HepG2 (cell line): ENCODE data around the gene MAP3K2. TPM values are rescaled to one million over a fixed set of nuclear protein-coding genes. Genes with fewer than 3 reads are reported as not detected.
A peak's percentile ranks its signal among the peaks of the same experiment; 100 is the strongest.

Experiments
- HDAC1 ChIP-seq: sonication (generic); formaldehyde crosslinking; IDR thresholded peaks from 2 replicates; pipeline ENCODE4 v1.5.1; 2020; ENCODE audit warnings: mild to moderate bottlenecking, missing genetic modification reagents
- KLF16 ChIP-seq, 2 experiments: sonication (generic) in 1 of 2; formaldehyde crosslinking in 1 of 2; IDR thresholded peaks; 2 replicates each; pipeline versions ENCODE4 v1.6.1 to v1.8.0; 2016 to 2023; ENCODE audit warnings: missing genetic modification reagents in 2 of 2, missing compliant biosample characterization in 1 of 2
- MEF2D ChIP-seq: sonication (generic); formaldehyde crosslinking; IDR thresholded peaks from 2 replicates; pipeline ENCODE4 v1.5.1; 2020; ENCODE audit warnings: mild to moderate bottlenecking, missing genetic modification reagents
- NR1H2 ChIP-seq: sonication (generic); formaldehyde crosslinking; IDR thresholded peaks from 2 replicates; pipeline ENCODE4 v1.8.1; 2022; ENCODE audit warnings: low read depth, missing genetic modification reagents, borderline replicate concordance
- NRL ChIP-seq: sonication (generic); formaldehyde crosslinking; IDR thresholded peaks from 2 replicates; pipeline ENCODE4 v1.5.0; 2020; ENCODE audit warnings: missing genetic modification reagents, mild to moderate bottlenecking, moderate library complexity, borderline replicate concordance
- RARA ChIP-seq: IDR thresholded peaks from 2 replicates; pipeline ENCODE4 v1.6.1; 2016; ENCODE audit warnings: missing genetic modification reagents, missing compliant biosample characterization
- RFX5 ChIP-seq: IDR thresholded peaks from 2 replicates; pipeline ENCODE4 v1.6.1; 2011; ENCODE audit warnings: low read depth, low read length, improper control_type of control experiment
- RNF219 ChIP-seq: sonication (generic); formaldehyde crosslinking; IDR thresholded peaks from 2 replicates; pipeline ENCODE4 v1.5.0; 2020; ENCODE audit warnings: mild to moderate bottlenecking, missing genetic modification reagents
- SMAD9 ChIP-seq: sonication (generic); formaldehyde crosslinking; IDR thresholded peaks from 2 replicates; pipeline ENCODE4 v1.5.1; 2020; ENCODE audit warnings: mild to moderate bottlenecking, missing genetic modification reagents
- SMYD3 ChIP-seq: sonication (generic); formaldehyde crosslinking; IDR thresholded peaks from 2 replicates; pipeline ENCODE4 v1.8.1; 2023; ENCODE audit warnings: mild to moderate bottlenecking, missing genetic modification reagents
- THAP9 ChIP-seq: sonication (generic); formaldehyde crosslinking; IDR thresholded peaks from 2 replicates; pipeline ENCODE4; 2020; ENCODE audit warnings: missing genetic modification reagents, mild to moderate bottlenecking, borderline replicate concordance
- TRIM22 ChIP-seq: fragments of 450-650 bp; IDR thresholded peaks from 2 replicates; pipeline ENCODE4 v1.6.1; 2017
- ZHX1 ChIP-seq: sonication (generic); formaldehyde crosslinking; IDR thresholded peaks from 2 replicates; pipeline ENCODE4 v1.8.1; 2022; ENCODE audit warnings: low read depth, mild to moderate bottlenecking, missing genetic modification reagents
- ZNF253 ChIP-seq: sonication (generic); formaldehyde crosslinking; IDR thresholded peaks from 2 replicates; pipeline ENCODE4 v1.8.0; 2022; ENCODE audit warnings: mild to moderate bottlenecking, missing genetic modification reagents, borderline replicate concordance
- ZNF274 ChIP-seq: sonication (generic); formaldehyde crosslinking; IDR thresholded peaks from 2 replicates; pipeline ENCODE4 v1.5.1; 2020; ENCODE audit warnings: mild to moderate bottlenecking, missing genetic modification reagents
- ZNF800 ChIP-seq: sonication (generic); formaldehyde crosslinking; IDR thresholded peaks from 2 replicates; pipeline ENCODE4 v1.4.0; 2020; ENCODE audit warnings: missing genetic modification reagents
- ZNF879 ChIP-seq: sonication (generic); formaldehyde crosslinking; IDR thresholded peaks from 2 replicates; pipeline ENCODE4 v1.8.1; 2023; ENCODE audit warnings: missing genetic modification reagents
- polyA plus RNA-seq, 8 experiments: library from polyadenylated mRNA; depleted of rRNA in 3 of 8; stranded (reverse) in 7 of 8; unstranded in 1 of 8; fragments of >200 nt; fragmentation: Illumina TruSeq in 4 of 8; extraction: Trizol in 4 of 8; gene quantifications; 2 replicates each; pipeline versions ENCODE4 v1.2.1 to v1.2.3, GENCODE V29; 2011 to 2016; ENCODE audit warnings: low read depth in 4 of 8, missing spikeins in 1 of 8, mixed read lengths in 1 of 8; ENCODE audit not compliant: insufficient read depth in 1 of 8
- total RNA-seq, 5 experiments: library from RNA; depleted of rRNA; stranded (reverse); fragments of >200 nt; fragmentation: Illumina TruSeq; extraction: Trizol; gene quantifications; 2 replicates each; pipeline ENCODE4 v1.2.3, GENCODE V29; 2016; ENCODE audit warnings: low read depth in 1 of 5

The MAP3K2 gene
- total and polyA plus RNA-seq, 2 of the 13 experiments (the other 11 are each of a cell fraction or from before 2014, with no cell fraction given) = 12.2 to 37.2 TPM

- TF ChIP-seq ZNF800 (CRISPR knock-in tag) (no peak; the same call in 1 of the 2 replicates), TRIM22 (no peak), SMYD3 (CRISPR knock-in tag) (no peak), THAP9 (CRISPR knock-in tag) (peak; percentile 30; the same call in 1 of the 2 replicates), RARA (CRISPR knock-in tag) (no peak; the same call in 1 of the 2 replicates), KLF16 (CRISPR knock-in tag; IDR thresholded peaks at IDR 0.05) (peak in 1 of 2 experiments; percentile 18; a peak in 2 of 4 replicates), ZNF274 (CRISPR knock-in tag) (peak; percentile 49; the same call in 1 of the 2 replicates), SMAD9 (0 out of 2 replicates have a peak, but pooled peaks have one; percentile 48), ZNF879 (CRISPR knock-in tag) (no peak; the same call in 1 of the 2 replicates), RNF219 (CRISPR knock-in tag) (no peak; the same call in 1 of the 2 replicates), NR1H2 (CRISPR knock-in tag) (peak; percentile 83; the same call in 1 of the 2 replicates), ZNF253 (CRISPR knock-in tag) (0 out of 2 replicates have a peak, but pooled peaks have one; percentile 51), NRL (CRISPR knock-in tag) (peak; percentile 41; the same call in 1 of the 2 replicates), HDAC1 (CRISPR knock-in tag) (peak; percentile 67), RFX5 (no peak), ZHX1 (CRISPR knock-in tag) (peak; percentile 94; the same call in 1 of the 2 replicates), MEF2D (CRISPR knock-in tag) (0 out of 2 replicates have a peak, but pooled peaks have one; percentile 18)
Measured at GRCh38 chr2:127387655-127388422, at the start of gene MAP3K2 (continued).
